Activated CD8-positive, alpha-beta memory T cell treated with anti-CD3 and anti-CD28 coated beads, Interleukin-2, amount 50 U/mL, for 1 hour (primary cell): ENCODE data around the gene AJAP1.

ENCODE experiments used
- DNase-seq: peaks from one replicate; pipeline ENCODE4 v3.0.0-alpha.2; 2020; ENCODE audit errors: extremely low read depth

The AJAP1 gene

DNA sequence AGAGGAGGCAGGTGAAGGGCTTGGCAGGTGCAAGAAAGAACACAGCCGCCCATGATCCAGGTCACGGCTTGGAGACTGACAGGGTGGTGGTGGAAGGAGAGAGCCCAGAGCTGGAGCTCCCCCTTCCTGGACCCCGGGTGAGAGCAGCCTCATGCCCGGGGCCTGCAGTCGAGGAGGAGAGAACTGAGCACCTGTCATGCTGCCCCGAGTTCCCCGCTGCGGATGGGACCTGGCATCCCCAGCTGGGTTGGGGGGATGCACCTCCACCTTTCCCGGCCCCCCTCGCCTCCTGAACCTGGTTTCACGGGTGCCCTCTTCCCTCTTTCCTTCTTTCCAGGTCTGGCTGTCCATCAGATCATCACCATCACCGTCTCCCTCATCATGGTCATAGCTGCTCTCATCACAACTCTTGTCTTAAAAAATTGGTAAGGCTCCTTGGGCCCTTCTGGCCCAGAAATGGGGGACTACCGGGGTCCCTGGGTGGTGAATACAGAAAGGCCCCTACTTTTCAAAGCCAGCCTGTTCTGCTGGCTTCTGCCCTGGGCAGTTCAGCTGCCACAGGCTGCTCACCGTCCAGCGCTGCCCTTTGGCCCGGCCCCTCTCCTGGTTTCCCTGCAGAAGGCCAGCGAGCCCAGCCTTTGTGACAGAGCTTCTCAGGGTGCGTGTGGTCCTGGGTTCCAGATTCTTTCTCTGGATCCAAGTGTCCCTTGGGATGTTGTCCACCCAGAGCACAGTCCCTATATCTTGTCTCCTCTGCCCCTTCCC is 115.3 kb downstream of the AJAP1 start:
- DNase-seq, result no peak

DNA sequence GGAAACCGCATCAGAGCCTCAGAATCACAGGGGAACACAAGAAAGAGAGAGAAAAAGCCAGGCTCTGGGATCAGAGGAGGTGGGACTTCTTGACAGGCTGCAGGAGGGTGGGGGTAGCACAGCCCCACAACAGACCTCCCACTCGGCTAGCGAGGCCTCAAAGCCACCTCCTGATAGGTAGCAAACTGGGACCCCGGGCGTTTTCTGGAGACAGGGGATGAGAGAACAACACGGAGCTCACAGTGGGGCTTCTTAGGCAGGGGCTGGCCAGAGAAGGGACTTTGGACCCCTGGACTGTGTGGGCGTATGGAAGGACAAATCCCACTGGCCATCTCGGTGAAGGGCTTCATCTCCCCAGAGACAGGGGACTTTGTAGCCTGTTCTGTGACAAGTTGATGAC is 116.3 kb downstream of the AJAP1 start:
- DNase-seq, result no peak

GRCh38 chr1:4771267-4771666 is 116.9 kb downstream of the AJAP1 start:
- no peak for DNase-seq

- DNase-seq, result no peak
These were observed 117.3 kb downstream of the AJAP1 start for GRCh38 chr1:4771721-4772120.

DNA sequence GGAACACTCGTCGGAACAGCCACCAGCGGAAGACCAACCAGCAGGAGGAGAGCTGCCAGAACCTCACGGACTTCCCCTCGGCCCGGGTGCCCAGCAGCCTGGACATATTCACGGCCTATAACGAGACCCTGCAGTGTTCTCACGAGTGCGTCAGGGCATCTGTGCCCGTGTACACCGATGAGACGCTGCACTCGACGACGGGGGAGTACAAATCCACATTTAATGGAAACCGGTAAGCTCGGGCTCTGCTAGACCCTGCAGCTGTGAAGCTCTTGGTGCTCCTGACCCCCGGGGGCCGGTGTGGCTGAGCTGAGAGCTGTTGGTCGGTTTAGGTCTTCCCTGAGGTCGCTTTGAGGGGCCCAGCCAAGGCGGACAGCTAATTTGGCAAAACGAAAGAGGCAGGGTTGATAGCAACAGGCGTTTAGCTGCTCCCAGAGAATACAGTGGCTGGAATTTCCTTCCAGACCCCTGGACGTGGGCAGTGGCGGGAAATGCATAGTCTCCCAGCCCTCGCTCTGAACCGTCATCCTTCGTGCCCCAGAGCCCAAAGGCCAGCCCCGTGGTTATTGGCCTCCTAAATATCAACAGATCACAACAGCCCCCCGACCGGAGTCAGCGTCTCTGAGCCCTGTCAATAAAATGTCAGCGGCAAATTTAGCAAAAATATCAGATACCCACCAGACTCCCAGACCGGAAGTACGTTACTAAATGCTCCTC is 118.0 kb downstream of the AJAP1 start:
- no peak for DNase-seq

- DNase-seq, result no peak
These were observed 118.8 kb downstream of the AJAP1 start for GRCh38 chr1:4773226-4773625.

GRCh38 chr1:4775506-4775905 is 121.1 kb downstream of the AJAP1 start:
- DNase-seq, result no peak

DNA sequence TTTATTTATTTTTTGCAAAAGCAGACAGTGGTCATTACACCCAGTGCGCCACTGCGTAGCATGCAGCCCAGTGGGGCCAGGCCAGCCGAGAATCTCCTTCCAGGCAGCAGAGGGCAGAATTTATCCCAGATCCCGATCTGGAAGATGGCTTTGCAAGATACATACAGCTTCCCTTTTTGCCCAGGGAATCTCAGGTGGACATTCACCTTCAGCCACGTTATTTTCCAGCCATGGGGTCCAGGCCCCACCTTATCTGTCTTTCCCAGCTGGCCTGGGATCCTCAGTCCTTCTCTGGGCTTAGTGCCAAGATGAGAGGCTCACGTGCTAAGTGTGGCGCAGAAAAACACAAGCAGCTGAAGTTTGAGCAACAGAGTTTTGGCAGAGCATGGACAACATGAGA is 123.6 kb downstream of the AJAP1 start:
- no peak for DNase-seq

DNA sequence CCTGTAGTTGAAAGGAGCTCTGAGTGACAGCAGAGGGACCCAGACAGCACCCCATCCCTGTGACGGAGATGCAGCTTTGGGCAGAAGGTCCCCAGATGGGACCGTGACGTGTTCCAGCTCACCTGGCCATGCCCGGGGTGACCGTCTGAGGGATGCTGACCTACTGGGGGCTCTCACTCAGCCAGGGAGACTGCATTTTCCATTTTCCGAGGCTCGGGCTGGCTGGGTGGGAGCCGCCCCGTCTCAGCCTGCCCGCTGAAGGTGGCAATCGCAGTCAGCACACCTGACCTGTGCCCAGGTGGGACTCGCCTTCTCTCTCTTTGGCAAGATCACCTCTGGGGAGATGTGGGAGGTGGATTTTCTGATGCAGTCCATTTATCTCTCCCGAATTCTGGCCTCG is 127.2 kb downstream of the AJAP1 start:
- no peak for DNase-seq

- DNase-seq, result no peak
These were observed 130.4 kb downstream of the AJAP1 start for GRCh38 chr1:4784761-4785160.

- DNase-seq, result no peak
These were observed 131.6 kb downstream of the AJAP1 start for GRCh38 chr1:4786055-4786454.

- no peak for DNase-seq
These were observed 133.1 kb downstream of the AJAP1 start for GRCh38 chr1:4787551-4787950.

DNA sequence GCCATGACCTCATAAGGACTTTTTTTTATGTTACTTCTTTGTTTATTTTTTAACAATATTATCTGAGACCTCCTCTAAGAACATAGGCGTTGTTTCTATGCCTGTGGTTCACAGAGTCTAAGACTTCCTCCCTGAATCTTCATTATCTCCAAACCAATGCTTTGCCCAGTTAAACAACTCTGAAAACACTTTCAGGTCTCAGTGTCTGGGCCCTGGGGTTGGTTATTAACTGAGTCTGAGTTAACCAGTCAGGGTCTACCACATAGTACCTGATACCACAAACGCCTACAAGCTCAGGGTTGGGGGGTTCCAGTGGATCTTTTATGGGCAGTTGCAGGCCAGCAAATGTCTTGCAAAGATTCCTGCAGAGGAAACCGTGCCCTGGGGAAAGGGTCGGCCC is 138.2 kb downstream of the AJAP1 start:
- no peak for DNase-seq

DNA sequence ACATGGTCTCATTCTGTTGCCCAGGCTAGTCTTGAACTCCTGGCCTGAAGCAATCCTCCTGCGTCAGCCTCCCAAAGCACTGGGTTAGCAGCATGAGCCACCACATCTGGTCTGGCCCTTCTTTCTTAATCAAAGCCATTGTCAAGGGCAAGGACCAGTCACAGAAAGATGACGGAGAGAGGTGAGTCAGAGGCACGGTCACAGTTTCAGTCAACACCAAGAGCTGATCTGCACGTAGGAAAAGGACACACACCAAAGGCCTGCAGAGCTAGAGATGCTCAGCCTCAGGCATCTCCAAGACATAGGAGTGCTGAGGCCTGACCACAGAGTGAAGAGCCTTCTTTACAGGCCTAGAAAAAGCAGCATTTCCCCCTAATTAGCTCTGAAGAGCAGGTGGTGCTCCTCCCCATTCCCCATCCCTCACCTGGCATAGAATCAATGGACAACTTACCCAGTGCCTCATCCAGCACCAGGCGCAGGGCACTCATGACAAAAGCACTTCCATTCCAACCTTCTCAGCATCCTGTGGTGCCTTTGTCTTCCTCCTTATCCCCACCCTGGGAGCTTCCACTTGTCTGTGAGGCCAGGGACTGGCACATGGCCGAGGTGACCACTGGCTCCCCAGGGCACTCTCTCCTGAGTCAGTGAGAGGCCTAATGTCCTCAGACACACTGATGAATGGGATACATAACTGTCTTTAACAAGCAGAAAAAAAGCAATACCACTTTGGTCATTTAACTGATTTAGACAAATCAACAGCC is 139.8 kb downstream of the AJAP1 start:
- DNase-seq, result no peak

DNA sequence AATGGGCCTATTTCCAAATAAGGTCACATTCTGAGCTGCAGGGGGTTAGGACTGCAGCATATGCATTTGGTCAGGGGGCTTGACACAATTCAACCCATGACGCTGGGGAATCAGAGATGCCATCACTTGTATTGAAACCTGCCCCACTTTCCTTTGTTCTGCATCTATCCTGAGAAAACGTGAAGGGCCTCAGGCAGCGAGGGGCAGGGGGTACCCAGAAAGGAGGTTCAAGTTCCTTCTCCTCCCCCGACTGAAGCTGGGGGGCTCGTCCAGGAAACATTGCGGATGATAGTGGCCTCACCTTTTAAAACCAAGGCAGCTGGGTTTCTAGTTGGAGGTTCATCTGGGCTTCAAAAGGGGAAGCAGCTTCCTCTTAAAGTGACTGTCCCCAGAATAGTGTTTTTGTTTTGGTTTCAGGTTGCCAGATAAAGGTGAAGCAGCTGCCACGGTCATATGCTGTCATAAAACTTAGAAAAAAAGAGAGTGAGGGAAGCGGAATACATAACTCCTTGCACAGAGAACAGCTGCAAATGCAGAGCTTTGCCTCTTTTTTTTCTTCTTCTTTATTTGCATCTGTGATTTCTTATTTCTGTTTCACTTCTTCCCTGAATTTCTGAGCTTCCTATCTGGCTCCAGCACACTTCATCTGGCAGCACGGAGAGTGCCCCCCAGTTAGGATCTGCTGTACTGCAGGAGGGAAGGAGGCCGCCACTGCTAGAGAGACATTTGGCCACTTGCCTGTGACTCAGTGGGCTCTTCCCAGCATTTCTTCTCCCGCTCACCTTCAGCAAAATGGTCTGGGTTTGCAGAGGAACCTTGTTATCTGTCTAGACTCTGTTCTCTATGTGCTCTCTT is 142.0 kb downstream of the AJAP1 start:
- DNase-seq, result no peak

GRCh38 chr1:4797016-4797410 is 142.6 kb downstream of the AJAP1 start:
- no peak for DNase-seq

GRCh38 chr1:4797429-4797828 is 143.0 kb downstream of the AJAP1 start:
- no peak for DNase-seq

GRCh38 chr1:4801192-4801924 is 146.9 kb downstream of the AJAP1 start:
- no peak for DNase-seq

GRCh38 chr1:4802024-4802423 is 147.6 kb downstream of the AJAP1 start:
- no peak for DNase-seq

GRCh38 chr1:4803335-4803734 is 148.9 kb downstream of the AJAP1 start:
- DNase-seq, result no peak

DNA sequence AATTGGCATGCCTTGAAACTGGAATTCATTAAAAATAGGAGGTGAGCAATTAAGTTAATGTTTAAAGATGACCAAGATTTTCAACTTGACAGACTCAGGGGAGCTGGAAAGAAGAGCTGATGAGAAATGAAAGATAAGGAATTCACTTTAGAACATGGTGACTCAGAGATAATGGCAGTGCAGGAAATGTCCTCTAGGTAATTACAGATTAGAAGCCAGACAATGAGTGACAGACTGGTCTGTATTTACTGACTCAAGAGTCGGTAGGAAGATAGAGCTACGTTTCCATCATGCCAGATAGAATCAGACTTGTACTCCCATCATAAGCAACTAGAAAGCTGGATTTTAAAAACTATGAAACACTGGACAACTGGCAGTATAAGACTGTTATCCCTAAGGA is 151.6 kb downstream of the AJAP1 start:
- no peak for DNase-seq
